ENCODE measurements around the gene BANK1. TPM values are rescaled to one million over a fixed set of nuclear protein-coding genes. Genes with fewer than 3 reads are reported as not detected.
"Not testable (repeated sequence)": the region's sequence is repeated elsewhere in the genome, so short reads cannot be mapped to it uniquely, and the experiment has no call there.

Gene BANK1
- total RNA-seq, 2 experiments from 2014 or later: 0.24 to 0.29 TPM

DNA sequence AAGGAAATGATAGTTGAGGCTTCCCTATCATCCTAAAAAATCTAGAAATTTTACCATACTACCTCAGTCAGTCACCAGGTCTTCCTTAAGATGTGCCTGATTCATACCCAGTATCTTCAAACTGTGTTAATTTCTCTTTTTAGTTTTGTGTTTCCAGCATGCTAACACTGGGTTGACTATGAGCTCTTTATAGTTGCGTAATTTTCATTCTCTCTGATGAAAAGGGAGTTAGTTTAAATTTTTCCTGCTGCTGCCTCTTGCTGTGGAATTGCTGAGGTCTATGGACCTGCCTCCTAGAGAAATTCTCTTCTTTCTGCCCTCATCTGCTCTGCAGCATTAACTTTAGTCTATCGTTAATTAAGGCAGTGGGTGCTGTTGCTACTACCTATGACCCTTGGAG, 66.6 kb downstream of the BANK1 start:
- Mint-ChIP-seq H3K27me3 (ENCODE audit: low read depth) (peaks cover 5% of the 10 kb centered on the region), H3K4me1 (ENCODE audit: low read depth) (no peaks in the 10 kb centered on the region), H3K4me3 (no peak overlapping the region), H3K9me3 (ENCODE audit: insufficient read depth) (no peaks in the 10 kb centered on the region), H3K27ac (no peak overlapping the region), H3K36me3 (ENCODE audit: low read depth) (no peaks in the 10 kb centered on the region)
- ATAC-seq (no peak), DNase-seq (no peak)
- ChIA-PET POLR2A (no interaction called here), CTCF (no interaction called here)

DNA sequence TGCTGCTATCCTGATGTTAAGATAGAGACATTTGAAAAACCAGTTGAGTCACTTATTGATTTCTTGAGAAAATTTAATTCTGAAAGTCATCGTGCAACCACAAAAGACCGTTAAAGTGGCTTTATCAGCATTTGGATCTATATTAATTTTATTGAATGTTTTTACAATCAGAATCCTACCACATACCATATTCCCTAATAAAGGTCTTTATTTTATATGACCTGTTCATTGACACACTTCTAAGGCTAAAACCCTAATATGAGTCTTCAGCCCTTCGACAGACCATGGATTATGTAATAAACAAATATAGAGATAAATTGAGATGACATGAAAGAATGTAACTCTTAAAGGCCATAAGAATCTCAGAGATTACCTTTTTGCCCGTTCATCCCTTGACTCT, 68.1 kb downstream of the BANK1 start:
- Mint-ChIP-seq H3K4me1 (ENCODE audit: low read depth) (no peaks in the 10 kb centered on the region), H3K27ac (no peak overlapping the region), H3K27me3 (ENCODE audit: low read depth) (peaks cover 5% of the 10 kb centered on the region), H3K4me3 (no peak overlapping the region), H3K9me3 (ENCODE audit: insufficient read depth) (no peaks in the 10 kb centered on the region), H3K36me3 (ENCODE audit: low read depth) (no peaks in the 10 kb centered on the region)
- ChIA-PET CTCF (no interaction called here), POLR2A (no interaction called here)
- ATAC-seq: no peak
- DNase-seq: no peak

DNA sequence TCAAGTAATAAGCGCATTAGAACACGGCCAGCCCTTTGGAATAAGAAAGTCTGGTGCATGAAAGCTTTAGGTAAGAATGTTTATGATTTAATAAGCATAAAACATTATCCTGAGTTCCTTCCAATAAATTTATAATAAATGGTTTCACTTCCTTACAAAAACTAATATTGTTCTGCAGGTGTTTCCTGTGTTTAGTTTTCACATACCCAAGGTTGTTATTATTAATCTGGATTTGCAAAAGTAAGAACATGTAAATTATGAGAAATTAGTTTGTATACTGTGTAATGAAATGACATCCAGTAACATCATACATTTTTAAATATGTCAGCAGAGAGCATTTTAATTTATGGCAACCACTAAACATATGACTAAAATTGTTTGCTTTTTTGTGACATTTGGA, 72.1 kb downstream of the BANK1 start:
- Mint-ChIP-seq H3K4me3 (no peak overlapping the region), H3K36me3 (ENCODE audit: low read depth) (no peaks in the 10 kb centered on the region), H3K9me3 (ENCODE audit: insufficient read depth) (no peaks in the 10 kb centered on the region), H3K27me3 (ENCODE audit: low read depth) (peaks cover 5% of the 10 kb centered on the region), H3K4me1 (ENCODE audit: low read depth) (no peaks in the 10 kb centered on the region), H3K27ac (no peak overlapping the region)
- DNase-seq (no peak), ATAC-seq (no peak)
- POLR2A ChIA-PET: no interaction called here
- CTCF ChIA-PET: no interaction called here

DNA sequence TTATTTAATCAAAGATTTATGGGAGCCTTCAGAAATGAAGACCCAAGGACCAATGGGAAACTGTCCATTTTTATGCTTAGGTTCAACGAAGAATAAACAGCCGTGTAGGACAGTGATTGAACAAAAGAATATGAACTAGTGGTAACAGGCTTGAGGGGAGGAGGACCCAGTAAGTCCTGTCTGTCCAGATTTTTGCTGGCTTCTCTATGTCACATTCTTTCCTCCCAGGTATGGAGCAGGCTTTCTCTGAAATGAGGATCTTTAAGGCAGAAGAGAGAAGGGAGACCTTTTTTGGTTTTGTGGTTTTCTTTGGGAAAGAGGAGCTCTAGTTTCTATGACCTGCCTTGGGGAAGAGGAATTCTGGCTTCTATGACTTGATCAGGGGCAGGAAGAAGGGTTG, 74.1 kb downstream of the BANK1 start:
- DNase-seq (no peak), ATAC-seq (no peak)
- no peaks in the 10 kb centered on the region for H3K4me1 Mint-ChIP-seq (ENCODE audit: low read depth)
- H3K27me3 Mint-ChIP-seq (ENCODE audit: low read depth): peaks cover 5% of the 10 kb centered on the region
- H3K4me3 Mint-ChIP-seq: no peak overlapping the region
- H3K27ac Mint-ChIP-seq: no peak overlapping the region
- ChIA-PET POLR2A (no interaction called here), CTCF (no interaction called here)
- no peaks in the 10 kb centered on the region for H3K36me3 Mint-ChIP-seq (ENCODE audit: low read depth)
- no peaks in the 10 kb centered on the region for H3K9me3 Mint-ChIP-seq (ENCODE audit: insufficient read depth)

DNA sequence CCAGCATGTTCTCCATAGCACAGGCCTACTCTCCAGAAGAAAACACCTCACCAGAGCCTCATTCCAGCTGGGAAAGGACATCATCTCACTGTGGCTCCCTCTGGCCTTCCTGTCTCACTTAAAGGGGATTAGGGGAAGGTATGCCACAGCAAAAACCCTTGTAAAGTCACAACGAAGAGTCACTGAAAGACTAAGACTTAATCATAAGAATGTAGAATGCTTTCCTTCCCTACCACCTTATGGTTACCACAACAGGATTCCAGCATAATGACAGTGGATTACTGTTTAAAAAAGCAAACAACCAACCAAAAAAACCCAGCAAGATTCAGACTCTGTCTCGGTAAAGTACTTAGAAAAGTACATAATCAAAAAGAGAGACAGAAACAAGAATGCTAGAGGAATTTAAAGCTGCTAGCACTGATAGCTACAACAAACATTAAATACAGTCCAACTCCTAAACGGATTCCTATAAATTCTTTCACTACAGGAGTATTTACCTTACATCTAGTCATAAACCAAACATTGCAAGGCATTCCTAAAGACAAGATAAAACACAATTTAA, 75.1 kb downstream of the BANK1 start:
- no peaks in the 10 kb centered on the region for H3K36me3 Mint-ChIP-seq (ENCODE audit: low read depth)
- no peak overlapping the region for H3K4me3 Mint-ChIP-seq
- no peaks in the 10 kb centered on the region for H3K4me1 Mint-ChIP-seq (ENCODE audit: low read depth)
- no peaks in the 10 kb centered on the region for H3K9me3 Mint-ChIP-seq (ENCODE audit: insufficient read depth)
- no peak for ATAC-seq
- H3K27me3 Mint-ChIP-seq (ENCODE audit: low read depth): peaks cover 8% of the 10 kb centered on the region
- CTCF ChIA-PET: no interaction called here
- no peak overlapping the region for H3K27ac Mint-ChIP-seq
- POLR2A ChIA-PET: no interaction called here
- DNase-seq: no peak

DNA sequence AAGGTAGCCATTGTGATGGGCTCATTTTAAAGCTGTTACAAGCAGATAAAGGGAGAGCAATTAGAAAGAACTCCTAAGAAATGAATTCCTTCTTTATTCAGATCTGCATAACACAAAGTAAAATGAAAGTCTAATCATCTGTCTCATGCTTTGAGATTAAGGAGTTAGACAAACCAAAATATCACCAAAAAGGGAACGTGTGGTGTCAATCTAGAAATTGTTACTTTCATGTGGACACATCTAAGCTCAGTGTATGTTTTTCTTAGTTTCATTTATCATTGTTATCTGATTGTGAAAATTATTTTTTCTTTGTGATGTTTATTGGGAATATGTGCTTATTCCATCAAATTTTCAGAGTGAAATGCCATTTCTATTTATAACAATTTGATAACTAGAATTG, 80.3 kb downstream of the BANK1 start:
- peaks cover 6% of the 10 kb centered on the region for H3K27me3 Mint-ChIP-seq (ENCODE audit: low read depth)
- H3K9me3 Mint-ChIP-seq (ENCODE audit: insufficient read depth): no peaks in the 10 kb centered on the region
- no peak overlapping the region for H3K27ac Mint-ChIP-seq
- H3K4me1 Mint-ChIP-seq (ENCODE audit: low read depth): no peaks in the 10 kb centered on the region
- DNase-seq (no peak), ATAC-seq (no peak)
- no peak overlapping the region for H3K4me3 Mint-ChIP-seq
- POLR2A ChIA-PET: no interaction called here
- CTCF ChIA-PET: no interaction called here
- no peaks in the 10 kb centered on the region for H3K36me3 Mint-ChIP-seq (ENCODE audit: low read depth)

DNA sequence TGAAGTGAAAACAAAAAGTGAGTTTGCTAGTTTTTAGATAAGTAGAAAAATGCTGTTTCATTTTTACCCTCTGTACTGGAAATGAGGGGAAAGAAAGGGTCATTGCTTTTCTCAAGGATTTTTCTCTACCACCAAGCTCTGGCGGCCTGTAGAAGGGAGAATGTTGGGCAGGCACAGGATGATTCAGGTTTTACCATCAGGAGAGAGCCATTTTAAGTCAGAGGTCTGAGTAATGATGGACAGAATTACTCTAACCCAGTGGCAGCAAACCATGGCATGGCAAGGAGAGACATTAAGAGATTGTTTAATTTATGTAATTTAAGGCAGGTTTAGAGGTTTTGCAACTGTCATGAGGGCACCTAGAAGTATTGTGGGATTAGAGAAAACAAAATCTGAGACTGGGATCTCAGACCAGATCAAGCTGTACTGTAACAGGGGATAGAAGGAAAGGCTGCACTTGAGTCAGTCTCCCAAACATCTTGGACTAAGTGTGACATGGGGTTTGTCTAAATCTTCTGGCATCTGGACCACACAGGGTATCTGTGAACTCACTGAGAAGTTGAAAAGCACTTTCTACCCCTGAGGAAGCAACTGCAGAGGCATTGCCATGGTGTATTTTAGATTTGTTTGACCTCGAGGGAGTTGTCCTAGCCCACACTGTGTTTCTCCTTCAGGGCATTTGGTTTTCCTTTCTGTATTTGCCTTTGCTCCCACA, 81.6 kb downstream of the BANK1 start:
- POLR2A ChIA-PET: no interaction called here
- Mint-ChIP-seq H3K27ac (no peak overlapping the region), H3K9me3 (ENCODE audit: insufficient read depth) (no peaks in the 10 kb centered on the region), H3K36me3 (ENCODE audit: low read depth) (no peaks in the 10 kb centered on the region), H3K4me1 (ENCODE audit: low read depth) (no peaks in the 10 kb centered on the region), H3K27me3 (ENCODE audit: low read depth) (peaks cover 9% of the 10 kb centered on the region), H3K4me3 (no peak overlapping the region)
- ATAC-seq (no peak), DNase-seq (no peak)
- CTCF ChIA-PET: no interaction called here

DNA sequence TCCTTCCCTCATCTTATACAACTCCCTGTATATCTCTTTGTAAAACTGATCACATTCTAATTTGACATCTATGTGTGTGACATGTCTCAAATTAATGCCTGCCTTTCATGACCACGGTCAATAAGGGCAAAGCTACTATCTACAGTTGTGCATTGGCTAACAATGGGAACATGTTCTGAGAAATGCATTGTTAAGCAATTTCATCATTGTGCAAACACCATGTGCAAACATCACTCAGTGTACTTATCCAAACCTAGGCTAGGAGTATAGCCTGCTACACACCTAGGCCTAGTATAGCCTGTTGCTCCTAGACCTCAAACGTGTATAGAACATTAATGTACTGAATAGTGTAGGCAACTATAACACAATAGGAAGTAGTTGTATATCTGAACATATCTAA, 95.0 kb downstream of the BANK1 start:
- Mint-ChIP-seq H3K27ac (no peak overlapping the region), H3K27me3 (ENCODE audit: low read depth) (no peaks in the 10 kb centered on the region), H3K9me3 (ENCODE audit: insufficient read depth) (no peaks in the 10 kb centered on the region), H3K4me3 (no peak overlapping the region), H3K36me3 (ENCODE audit: low read depth) (no peaks in the 10 kb centered on the region), H3K4me1 (ENCODE audit: low read depth) (no peaks in the 10 kb centered on the region)
- CTCF ChIA-PET: no interaction called here
- POLR2A ChIA-PET: no interaction called here
- ATAC-seq (no peak), DNase-seq (no peak)

DNA sequence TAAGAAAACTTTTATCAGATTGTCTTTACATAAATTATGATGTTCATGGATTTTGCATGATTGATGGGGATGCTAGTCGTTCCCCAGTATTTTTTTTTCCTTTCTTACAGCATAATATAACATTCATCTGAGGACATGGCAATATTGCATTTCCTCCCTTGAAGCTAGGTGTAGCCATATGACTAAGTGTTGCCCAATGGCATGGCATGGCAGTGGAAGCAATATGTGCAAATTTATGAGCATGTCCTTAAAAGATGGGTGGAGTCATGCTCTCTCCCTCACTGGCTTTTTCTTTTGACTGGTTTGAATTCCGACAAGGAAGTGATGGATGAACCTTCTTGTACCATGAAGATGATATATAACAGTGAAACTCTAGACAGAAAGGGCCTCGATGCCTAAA, 96.3 kb downstream of the BANK1 start:
- DNase-seq: no peak
- POLR2A ChIA-PET: no interaction called here
- Mint-ChIP-seq H3K27me3 (ENCODE audit: low read depth) (no peaks in the 10 kb centered on the region), H3K27ac (no peak overlapping the region), H3K4me1 (ENCODE audit: low read depth) (no peaks in the 10 kb centered on the region), H3K9me3 (ENCODE audit: insufficient read depth) (no peaks in the 10 kb centered on the region), H3K36me3 (ENCODE audit: low read depth) (no peaks in the 10 kb centered on the region), H3K4me3 (no peak overlapping the region)
- ATAC-seq: no peak
- CTCF ChIA-PET: no interaction called here

DNA sequence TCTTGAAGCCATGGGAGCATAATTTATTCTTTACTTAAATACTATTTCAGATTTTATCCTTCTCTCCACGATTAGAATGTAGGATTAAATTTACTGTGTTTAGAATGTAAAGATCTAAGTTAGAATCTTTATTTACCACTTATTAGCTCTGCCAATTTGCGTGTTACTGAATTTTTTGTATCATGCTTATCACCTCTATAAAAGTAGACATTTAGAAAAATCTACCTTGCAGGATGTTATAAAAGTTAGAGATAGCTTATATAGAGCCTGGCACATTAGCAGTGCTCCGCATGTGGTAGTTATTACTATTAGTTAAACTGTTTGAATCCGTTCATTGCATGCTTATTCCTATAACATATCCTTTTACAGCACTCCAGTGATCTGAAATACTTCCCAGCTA, 97.9 kb downstream of the BANK1 start:
- Mint-ChIP-seq H3K4me3 (no peak overlapping the region), H3K36me3 (ENCODE audit: low read depth) (no peaks in the 10 kb centered on the region), H3K4me1 (ENCODE audit: low read depth) (no peaks in the 10 kb centered on the region), H3K9me3 (ENCODE audit: insufficient read depth) (no peaks in the 10 kb centered on the region), H3K27ac (no peak overlapping the region), H3K27me3 (ENCODE audit: low read depth) (no peaks in the 10 kb centered on the region)
- DNase-seq (no peak), ATAC-seq (no peak)
- CTCF ChIA-PET: no interaction called here
- POLR2A ChIA-PET: no interaction called here

DNA sequence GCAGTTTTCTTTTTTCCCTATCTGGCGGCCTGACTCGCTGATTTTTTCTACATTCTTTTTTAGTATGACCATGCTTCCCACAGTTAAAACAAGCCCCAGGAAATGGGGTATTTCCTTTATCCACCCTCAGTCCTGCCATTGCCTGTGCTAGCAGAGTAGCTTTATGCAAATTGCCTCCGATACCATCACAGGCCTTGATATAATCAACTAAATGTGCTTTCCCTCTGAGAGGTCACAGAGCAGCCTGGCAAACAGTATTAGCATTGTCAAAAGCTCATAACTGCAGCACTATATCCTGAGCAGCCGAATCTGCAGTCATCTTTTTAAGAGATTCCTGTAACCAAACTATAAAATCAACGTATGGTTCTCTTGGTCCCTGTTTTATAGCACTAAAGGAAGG, 115.0 kb downstream of the BANK1 start:
- H3K27me3 Mint-ChIP-seq (ENCODE audit: low read depth); POLR2A ChIA-PET; H3K27ac Mint-ChIP-seq; H3K36me3 Mint-ChIP-seq (ENCODE audit: low read depth); DNase-seq; H3K9me3 Mint-ChIP-seq (ENCODE audit: insufficient read depth); H3K4me1 Mint-ChIP-seq (ENCODE audit: low read depth); ATAC-seq; CTCF ChIA-PET; H3K4me3 Mint-ChIP-seq: not testable (repeated sequence)

DNA sequence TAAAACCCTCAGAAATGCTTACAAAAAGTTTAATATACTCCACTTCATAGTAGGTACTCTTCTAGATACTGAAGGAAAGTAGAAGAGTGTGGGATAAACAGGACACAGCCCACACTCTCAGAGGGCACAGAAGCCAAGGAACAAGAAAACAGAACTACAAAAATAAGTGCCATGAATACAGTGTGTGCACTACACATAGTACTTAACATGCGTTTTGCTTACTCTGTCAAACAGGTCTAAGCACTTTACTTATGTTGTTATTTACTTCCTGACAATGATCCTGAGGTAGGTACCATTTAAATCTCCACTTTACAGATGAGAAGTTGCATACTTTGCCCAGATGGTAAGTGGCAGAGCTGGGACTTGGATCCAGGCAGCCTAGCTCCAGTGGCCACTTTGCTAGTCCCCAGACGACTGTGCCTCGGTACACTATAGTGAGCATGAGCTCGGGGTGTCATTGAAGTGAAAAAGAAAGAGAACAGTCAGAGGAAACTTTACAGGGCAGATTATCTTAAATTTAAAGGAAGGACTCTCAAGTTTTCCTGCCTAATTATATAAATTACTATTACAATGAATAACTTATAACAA, 120.3 kb downstream of the BANK1 start:
- Mint-ChIP-seq H3K27me3 (ENCODE audit: low read depth) (no peaks in the 10 kb centered on the region), H3K27ac (no peak overlapping the region), H3K4me1 (ENCODE audit: low read depth) (no peaks in the 10 kb centered on the region), H3K36me3 (ENCODE audit: low read depth) (no peaks in the 10 kb centered on the region), H3K4me3 (no peak overlapping the region), H3K9me3 (ENCODE audit: insufficient read depth) (no peaks in the 10 kb centered on the region)
- ATAC-seq: no peak
- ChIA-PET POLR2A (interaction anchor here (0.6 kb wide), 1 partner anchor 524 kb away, joined by 3 read pairs; no protein-coding TSS in a partner anchor), CTCF (no interaction called here)
- DNase-seq: no peak

DNA sequence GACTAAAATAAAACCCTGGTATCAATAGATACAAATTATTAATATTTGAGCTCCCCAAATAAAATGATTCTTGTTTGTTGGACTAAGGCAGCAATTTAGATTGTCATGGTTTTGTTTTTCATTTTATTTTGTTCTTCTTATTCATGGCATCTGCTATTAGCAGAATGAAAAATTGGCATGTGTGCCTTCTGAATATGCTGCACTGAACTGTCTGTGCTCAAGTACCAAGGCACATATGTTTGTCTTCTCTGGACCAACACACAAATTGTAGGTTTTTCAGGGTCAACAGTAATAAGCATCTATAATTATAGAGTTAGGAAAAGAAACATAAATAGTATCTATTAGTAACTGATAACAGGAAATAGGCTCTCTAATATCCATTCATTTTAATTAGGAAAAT, 121.1 kb downstream of the BANK1 start:
- CTCF ChIA-PET: no interaction called here
- ATAC-seq (no peak), DNase-seq (no peak)
- no peak overlapping the region for H3K4me3 Mint-ChIP-seq
- H3K27ac Mint-ChIP-seq: no peak overlapping the region
- H3K36me3 Mint-ChIP-seq (ENCODE audit: low read depth): no peaks in the 10 kb centered on the region
- POLR2A ChIA-PET: no interaction called here
- no peaks in the 10 kb centered on the region for H3K9me3 Mint-ChIP-seq (ENCODE audit: insufficient read depth)
- H3K4me1 Mint-ChIP-seq (ENCODE audit: low read depth): no peaks in the 10 kb centered on the region
- no peaks in the 10 kb centered on the region for H3K27me3 Mint-ChIP-seq (ENCODE audit: low read depth)
